AG04450 (cell line): ENCODE measurements around the gene RAET1L. TPM values are rescaled to one million over a fixed set of nuclear protein-coding genes. Genes with fewer than 3 reads are reported as not detected.
"Not testable (repeated sequence)": the region's sequence is repeated elsewhere in the genome, so short reads cannot be mapped to it uniquely, and the experiment has no call there.

ENCODE experiments used
- CTCF ChIA-PET: fragments of 300-600, 350-600 bp; formaldehyde crosslinking; extraction: SDS; loops from one replicate; lab custom pipeline; 2022; ENCODE audit warnings: antibody characterized with exemption, inconsistent platforms; lab: Charles Lee
- POLR2A ChIA-PET: fragments of 350-600 bp; formaldehyde crosslinking; extraction: SDS; loops from one replicate; lab custom pipeline; 2021; ENCODE audit warnings: antibody characterized with exemption, inconsistent platforms; lab: Yijun Ruan, JAX
- DNase-seq: peaks from one replicate; pipeline ENCODE4 v3.0.0-alpha.2; 2011; ENCODE audit warnings: low read depth, low spot score
- H3K27ac ChIP-seq: one replicate; pipeline ENCODE4 v1.5.1; 2012; ENCODE audit warnings: low read depth, low read length, control low read depth
- H3K27me3 ChIP-seq: one replicate; pipeline ENCODE4 v1.6.0; 2012; ENCODE audit warnings: low read length; ENCODE audit not compliant: control insufficient read depth, insufficient read depth
- H3K4me3 ChIP-seq: 2 replicates; pipeline ENCODE4 v1.5.1; 2011; ENCODE audit warnings: mild to moderate bottlenecking, low read depth, low read length, control low read depth
- H3K9me3 ChIP-seq: 2 replicates; pipeline ENCODE4 v1.5.1; 2012; ENCODE audit warnings: low read length; ENCODE audit not compliant: control insufficient read depth, insufficient read depth
- CTCF ChIP-seq: IDR thresholded peaks from 2 replicates; pipeline ENCODE4 v1.5.1; 2011; ENCODE audit warnings: low read depth, low read length, control low read depth, inconsistent platforms
- polyA plus RNA-seq: library from polyadenylated mRNA; depleted of rRNA; stranded (reverse); fragments of >200 nt; gene quantifications from 2 replicates; pipeline ENCODE4 v1.2.3, GENCODE V29; 2011

The RAET1L gene
- polyA plus RNA-seq, 1 experiment, result not detected

- POLR2A ChIA-PET, result interaction anchor here (0.7 kb wide), 1 partner anchor 25 kb away, joined by 5 read pairs; no protein-coding TSS in a partner anchor
- CTCF ChIA-PET, result interaction anchor here (0.9 kb wide), 1 partner anchor 25 kb away, joined by 3 read pairs; no protein-coding TSS in a partner anchor
- no peak for DNase-seq
- Histone ChIP-seq H3K9me3 (peaks cover 11% of the 10 kb centered on the region), H3K27me3 (peaks cover 72% of the 10 kb centered on the region), H3K27ac (no peak overlapping the region), H3K4me3 (no peak overlapping the region)
- no peak for TF ChIP-seq CTCF
Measured at GRCh38 chr6:149991838-149992237, 33.5 kb downstream of the RAET1L start.

GRCh38 chr6:149991472-149991795, 33.9 kb downstream of the RAET1L start:
- H3K4me3 ChIP-seq, H3K27ac ChIP-seq, DNase-seq: not testable (repeated sequence)
- ChIA-PET POLR2A (interaction anchor here (0.7 kb wide), 1 partner anchor 24 kb away, joined by 5 read pairs; no protein-coding TSS in a partner anchor), CTCF (interaction anchor here (0.9 kb wide), 1 partner anchor 25 kb away, joined by 3 read pairs; no protein-coding TSS in a partner anchor)
- peaks cover 76% of the 10 kb centered on the region for H3K27me3 ChIP-seq
- H3K9me3 ChIP-seq, result peaks cover 11% of the 10 kb centered on the region

- no peak overlapping the region for H3K27ac ChIP-seq
- no peak for TF ChIP-seq CTCF
- peaks cover 79% of the 10 kb centered on the region for H3K27me3 ChIP-seq
- DNase-seq, result no peak
- H3K4me3 ChIP-seq, result peak overlapping the region; percentile 29
- ChIA-PET CTCF (no interaction called here), POLR2A (no interaction called here)
- H3K9me3 ChIP-seq, result peaks cover 11% of the 10 kb centered on the region
Measured at GRCh38 chr6:149990661-149991471, 34.5 kb downstream of the RAET1L start.

GRCh38 chr6:149990212-149990660, 35.1 kb downstream of the RAET1L start:
- no peak for DNase-seq
- peaks cover 11% of the 10 kb centered on the region for H3K9me3 ChIP-seq
- H3K4me3 ChIP-seq, result no peak overlapping the region
- H3K27me3 ChIP-seq, result peaks cover 79% of the 10 kb centered on the region
- POLR2A ChIA-PET, result no interaction called here
- TF ChIP-seq CTCF, result no peak
- no peak overlapping the region for H3K27ac ChIP-seq
- CTCF ChIA-PET, result no interaction called here

GRCh38 chr6:149988550-149989346, 36.6 kb downstream of the RAET1L start:
- no peak overlapping the region for H3K27ac ChIP-seq
- peaks cover 11% of the 10 kb centered on the region for H3K9me3 ChIP-seq
- POLR2A ChIA-PET, result no interaction called here
- no peak overlapping the region for H3K4me3 ChIP-seq
- no peak for TF ChIP-seq CTCF
- CTCF ChIA-PET, result interaction anchor here (1.0 kb wide), 1 partner anchor 406 kb away, joined by 3 read pairs; no protein-coding TSS in a partner anchor
- H3K27me3 ChIP-seq, result peaks cover 86% of the 10 kb centered on the region
- no peak for DNase-seq
